Measurements from ENCODE around the gene TDRD6. TPM values are rescaled to one million over a fixed set of nuclear protein-coding genes. Genes with fewer than 3 reads are reported as not detected.
"Not testable (repeated sequence)": the region's sequence is repeated elsewhere in the genome, so short reads cannot be mapped to it uniquely, and the experiment has no call there.

The TDRD6 gene, protein sequence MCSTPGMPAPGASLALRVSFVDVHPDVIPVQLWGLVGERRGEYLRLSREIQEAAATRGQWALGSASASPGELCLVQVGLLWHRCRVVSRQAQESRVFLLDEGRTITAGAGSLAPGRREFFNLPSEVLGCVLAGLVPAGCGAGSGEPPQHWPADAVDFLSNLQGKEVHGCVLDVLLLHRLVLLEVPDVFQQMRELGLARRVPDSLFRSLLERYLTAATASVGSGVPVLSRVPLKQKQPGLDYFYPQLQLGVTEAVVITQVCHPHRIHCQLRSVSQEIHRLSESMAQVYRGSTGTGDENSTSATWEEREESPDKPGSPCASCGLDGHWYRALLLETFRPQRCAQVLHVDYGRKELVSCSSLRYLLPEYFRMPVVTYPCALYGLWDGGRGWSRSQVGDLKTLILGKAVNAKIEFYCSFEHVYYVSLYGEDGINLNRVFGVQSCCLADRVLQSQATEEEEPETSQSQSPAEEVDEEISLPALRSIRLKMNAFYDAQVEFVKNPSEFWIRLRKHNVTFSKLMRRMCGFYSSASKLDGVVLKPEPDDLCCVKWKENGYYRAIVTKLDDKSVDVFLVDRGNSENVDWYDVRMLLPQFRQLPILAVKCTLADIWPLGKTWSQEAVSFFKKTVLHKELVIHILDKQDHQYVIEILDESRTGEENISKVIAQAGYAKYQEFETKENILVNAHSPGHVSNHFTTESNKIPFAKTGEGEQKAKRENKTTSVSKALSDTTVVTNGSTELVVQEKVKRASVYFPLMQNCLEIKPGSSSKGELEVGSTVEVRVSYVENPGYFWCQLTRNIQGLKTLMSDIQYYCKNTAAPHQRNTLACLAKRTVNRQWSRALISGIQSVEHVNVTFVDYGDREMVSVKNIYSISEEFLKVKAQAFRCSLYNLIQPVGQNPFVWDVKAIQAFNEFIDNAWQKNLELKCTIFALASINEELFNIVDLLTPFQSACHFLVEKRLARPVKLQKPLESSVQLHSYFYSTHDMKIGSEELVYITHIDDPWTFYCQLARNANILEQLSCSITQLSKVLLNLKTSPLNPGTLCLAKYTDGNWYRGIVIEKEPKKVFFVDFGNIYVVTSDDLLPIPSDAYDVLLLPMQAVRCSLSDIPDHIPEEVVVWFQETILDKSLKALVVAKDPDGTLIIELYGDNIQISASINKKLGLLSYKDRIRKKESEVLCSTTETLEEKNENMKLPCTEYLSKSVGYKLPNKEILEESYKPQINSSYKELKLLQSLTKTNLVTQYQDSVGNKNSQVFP (N-terminal part only)
- total RNA-seq (2014; rRNA removed), result not detected in 2 replicates
- polyA plus RNA-seq (2012), result not detected

DNA sequence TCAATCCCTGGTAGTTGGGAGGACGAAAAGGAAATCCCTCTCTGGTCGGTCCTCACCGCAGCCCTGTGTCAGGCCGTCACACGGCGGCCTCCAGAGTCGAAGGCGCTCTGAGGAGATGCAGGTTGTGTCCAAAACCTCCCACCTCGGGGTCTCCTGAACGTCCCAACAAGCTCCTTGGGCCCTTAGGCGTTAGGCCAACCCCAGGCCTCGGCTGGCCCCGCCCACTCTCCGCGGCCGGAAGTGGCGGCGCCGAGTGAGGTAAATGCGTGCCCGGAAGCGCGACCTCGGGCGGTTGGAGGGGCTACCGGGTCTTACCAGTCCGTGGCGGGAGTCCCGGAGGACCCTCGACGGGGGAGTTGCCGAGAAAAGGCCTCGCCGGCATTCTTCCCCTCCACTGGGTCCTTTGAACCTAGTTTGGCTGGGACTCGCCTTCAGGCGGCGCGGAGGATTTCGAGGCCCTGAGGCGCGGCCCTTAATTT, at the start of gene TDRD6:
TSS of gene TDRD6 (plus strand) at position 267 of the 479 bp plus-strand sequence. CDS start 244 bp downstream, outside the sequence.
- no peak for DNase-seq (ENCODE audit: low read depth)

DNA sequence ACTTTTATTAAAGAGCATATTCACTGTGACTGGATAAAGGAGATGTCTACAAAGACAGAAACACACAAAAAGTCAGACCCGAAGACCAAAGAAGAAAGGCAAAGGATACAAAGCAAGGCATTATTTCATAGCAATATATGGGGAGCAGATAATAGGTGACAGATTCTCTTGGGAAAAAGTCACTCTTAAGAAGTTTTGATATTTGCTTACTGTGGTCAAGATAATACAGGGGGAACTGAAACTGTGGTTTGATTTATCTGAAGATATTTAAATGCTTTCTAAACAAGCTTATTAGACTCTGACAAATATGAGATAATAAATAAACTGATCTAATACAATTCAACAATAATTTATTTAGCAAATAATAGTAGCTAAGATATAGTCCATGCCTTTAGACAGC, 49.8 kb upstream of the TDRD6 start:
- no peak for DNase-seq (ENCODE audit: low read depth)

DNA sequence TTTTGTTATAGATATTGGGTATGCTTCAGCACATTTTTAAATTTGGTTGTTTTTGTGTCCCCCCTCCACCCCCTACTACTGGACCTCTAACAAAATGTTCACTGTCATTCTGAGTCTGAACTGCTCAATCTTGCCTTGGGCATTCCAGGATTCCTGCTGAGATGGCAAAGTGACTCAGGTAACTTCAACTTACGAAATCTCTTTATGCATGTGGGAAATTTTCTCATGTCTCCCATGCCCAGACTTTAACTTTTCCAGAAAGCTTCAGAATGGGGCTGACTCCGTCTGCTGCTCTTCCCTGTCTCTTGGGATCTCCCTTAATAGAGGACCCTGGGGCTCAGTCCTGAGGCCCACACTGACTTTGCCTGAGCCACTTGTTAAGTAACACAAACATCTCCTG, 49.0 kb upstream of the TDRD6 start:
- no peak for DNase-seq (ENCODE audit: low read depth)

DNA sequence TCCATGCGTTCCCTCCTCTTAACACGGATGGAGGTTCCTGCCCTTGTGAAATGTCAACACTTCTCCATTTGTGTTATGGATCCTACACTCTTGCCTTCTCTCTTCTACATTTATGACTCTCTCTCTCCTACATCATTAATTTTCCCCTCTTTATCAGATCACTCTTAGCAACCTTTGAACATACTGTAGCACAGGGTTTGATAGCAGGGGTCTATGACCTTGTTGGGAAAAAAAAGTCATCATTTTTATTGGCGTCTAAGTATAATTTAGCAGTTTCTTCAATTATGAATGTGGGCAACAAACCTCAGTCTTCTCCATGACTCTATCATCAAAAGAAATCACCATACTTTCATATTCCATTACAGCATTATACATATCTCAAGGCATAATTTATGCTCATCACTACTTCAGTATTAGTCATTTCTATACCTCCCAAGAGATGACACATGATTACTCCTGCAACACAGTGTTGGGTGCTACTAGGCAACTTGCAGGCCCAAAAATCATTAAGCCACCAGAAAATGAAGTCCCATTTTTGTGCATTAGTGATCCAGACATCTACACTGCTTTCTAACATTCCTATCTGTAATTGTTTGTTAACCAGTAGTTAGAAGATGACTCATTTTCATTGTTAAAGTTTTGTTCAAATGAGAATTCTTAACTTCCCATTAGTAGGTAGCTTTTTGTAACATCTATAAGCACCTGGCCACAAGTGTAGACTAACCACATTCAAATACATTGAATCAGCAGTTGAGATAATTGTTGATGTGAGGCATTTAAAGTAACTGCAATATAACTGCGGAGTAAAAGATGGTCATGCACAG, 44.5 kb upstream of the TDRD6 start:
- no peak for DNase-seq (ENCODE audit: low read depth)

DNA sequence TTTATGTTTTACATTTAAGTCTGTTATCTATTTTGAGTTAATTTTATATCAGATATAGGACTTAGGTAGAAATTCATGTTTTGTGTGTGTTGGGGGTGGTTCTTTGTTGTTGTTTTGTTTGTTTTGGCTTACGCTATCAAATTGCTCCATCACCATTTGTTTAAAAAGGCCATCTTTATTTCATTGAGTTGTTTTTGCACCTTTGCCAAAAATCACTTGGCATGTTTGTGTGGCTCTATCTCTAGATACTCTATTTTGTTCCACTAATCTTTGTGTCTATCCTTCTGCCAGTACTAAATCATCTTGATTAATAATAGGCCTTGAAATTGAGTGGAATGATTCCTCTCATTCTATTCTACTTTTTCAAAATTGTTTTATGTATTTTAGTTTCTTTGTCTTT, 42.4 kb upstream of the TDRD6 start:
- DNase-seq (ENCODE audit: low read depth), result no peak

DNA sequence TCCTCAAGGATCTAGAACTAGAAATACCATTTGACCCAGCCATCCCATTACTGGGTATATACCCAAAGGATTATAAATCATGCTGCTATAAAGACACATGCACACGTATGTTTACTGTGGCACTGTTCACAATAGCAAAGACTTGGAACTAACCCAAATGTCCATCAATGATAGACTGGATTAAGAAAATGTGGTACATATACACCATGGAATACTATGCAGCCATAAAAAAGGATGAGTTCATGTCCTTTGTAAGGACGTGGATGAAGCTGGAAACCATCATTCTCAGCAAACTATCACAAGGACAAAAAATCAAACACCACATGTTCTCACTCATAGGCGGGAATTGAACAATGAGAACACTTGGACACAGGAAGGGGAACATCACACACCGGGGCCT, 39.6 kb upstream of the TDRD6 start:
- DNase-seq (ENCODE audit: low read depth), result not testable (repeated sequence)

DNA sequence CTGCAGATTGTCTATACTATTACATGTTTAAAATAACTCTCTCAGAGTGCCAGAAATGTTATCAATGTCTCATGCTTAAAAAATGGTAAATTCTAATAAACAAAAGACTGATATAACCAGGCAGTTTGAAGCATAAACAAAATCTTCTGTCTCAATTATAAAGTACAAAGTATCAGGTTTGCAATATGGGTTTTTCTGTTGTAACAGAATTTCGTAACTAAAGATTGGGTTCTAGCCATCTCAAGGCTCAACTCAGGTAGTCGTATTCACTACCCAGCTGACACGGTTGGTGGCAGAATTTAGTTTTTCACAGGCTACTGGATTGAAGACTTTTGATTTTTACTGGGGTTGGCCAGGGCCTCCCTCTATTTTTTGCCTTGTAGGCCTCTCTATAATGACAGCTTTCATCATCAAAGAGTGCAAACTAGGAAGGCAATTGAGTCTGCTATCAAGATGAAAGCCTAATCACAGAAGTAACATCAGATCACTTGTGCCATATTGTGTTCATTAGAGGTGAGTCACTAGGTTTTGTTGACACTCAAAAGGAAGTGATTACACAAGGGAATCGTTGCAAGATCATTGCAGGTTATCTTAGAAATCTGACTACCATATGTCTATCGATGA, 38.7 kb upstream of the TDRD6 start:
- no peak for DNase-seq (ENCODE audit: low read depth)

DNA sequence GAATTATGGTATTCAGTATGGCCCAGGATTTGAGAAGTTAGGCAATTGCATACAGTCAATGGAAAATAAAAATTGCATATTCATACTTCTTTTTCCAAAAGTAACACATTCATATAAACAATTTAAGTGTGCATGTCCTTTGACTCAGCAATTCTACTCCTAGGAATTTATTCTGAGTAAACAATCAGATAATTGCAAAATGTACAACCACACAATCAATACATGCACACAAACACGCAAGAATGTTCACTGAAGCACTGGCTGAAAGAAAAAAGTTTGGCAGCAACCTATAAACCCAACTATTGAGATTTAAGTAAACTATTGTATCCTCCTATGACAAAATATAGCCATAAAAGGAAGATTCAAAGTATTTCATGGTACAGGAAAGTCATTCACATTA, 36.7 kb upstream of the TDRD6 start:
- DNase-seq (ENCODE audit: low read depth), result no peak

DNA sequence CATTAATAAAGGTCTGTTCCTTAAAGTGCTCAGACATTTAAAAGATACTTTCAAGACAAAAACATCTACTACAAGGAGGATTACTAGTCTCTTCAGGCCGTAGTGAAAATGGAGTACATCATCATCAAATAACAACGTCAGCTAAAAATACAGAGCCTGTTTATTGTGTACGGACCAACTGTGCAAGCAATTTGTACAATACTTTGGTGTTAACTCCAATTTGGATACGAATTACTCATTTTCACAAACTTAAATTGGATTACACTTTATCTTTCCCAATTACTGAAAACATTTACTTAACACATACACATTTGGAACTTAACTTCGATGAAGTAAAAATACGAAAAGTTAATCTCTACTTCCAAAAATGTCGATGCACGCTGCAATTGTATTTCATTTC, 35.9 kb upstream of the TDRD6 start:
- no peak for DNase-seq (ENCODE audit: low read depth)

DNA sequence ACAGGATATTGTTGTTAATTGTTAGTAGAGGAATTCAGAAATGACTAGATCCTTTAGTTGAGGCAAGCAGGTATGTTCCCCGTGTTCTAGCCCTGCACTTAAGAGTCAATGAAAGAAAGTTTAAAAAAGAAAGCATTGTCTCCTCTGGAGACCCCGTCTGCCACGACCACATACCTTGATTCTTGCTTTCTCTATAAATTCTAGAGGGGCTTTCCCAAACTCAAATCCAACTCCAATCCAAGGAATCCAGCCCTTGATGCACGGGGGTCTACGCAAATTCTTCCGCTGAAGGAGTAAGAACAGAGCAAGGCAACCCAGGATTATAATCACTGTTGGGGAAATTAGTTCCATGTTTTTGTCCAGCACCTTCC, 35.5 kb upstream of the TDRD6 start:
- DNase-seq (ENCODE audit: low read depth), result no peak

DNA sequence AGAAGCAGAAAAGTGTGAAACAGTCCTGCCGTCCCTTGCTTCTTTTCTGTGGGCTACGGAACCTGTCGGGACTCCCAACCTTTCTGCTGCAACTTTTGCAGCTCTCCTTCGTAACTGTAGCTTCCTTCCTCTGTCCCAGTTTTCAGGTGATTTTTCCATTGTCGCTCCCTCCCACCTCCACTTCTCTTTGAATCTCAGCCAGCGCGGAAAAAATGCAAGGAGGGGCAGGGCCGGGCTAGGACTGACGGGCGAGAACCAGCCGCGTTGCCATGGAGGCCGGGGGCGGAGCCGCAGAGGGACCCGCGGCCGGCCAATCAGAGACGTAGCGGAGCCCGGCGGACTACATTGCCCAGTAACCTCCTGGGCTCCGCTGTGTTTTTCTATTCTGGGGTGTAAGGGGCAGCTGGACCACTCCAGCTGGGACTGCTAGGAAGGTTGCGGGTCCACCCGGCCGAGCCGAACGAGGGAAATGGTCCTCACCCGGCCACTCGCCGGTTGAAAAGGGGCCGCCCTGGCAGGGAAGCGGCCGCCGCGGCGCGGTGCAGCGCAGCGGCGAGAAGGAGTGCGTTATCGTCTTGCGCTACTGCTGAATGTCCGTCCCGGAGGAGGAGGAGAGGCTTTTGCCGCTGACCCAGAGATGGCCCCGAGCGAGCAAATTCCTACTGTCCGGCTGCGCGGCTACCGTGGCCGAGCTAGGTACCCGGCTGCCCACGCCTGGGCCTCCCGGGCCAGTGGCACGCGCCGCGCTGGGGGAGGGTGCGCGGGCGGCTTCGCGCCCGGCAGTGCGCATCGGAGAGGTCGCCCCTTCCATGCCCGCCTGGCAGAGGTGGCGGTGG, 34.9 kb upstream of the TDRD6 start, which contains the start of the genes CYP39A1 and SLC25A27:
TSS of gene CYP39A1 (minus strand) at position 216 of the 836 bp plus-strand sequence. CDS start 236 bp downstream, outside the sequence.
TSS of gene SLC25A27 (plus strand) at position 373 of the 836 bp plus-strand sequence. CDS start at position 591, 218 bp downstream.
- DNase-seq (ENCODE audit: low read depth), result peak; percentile 75

DNA sequence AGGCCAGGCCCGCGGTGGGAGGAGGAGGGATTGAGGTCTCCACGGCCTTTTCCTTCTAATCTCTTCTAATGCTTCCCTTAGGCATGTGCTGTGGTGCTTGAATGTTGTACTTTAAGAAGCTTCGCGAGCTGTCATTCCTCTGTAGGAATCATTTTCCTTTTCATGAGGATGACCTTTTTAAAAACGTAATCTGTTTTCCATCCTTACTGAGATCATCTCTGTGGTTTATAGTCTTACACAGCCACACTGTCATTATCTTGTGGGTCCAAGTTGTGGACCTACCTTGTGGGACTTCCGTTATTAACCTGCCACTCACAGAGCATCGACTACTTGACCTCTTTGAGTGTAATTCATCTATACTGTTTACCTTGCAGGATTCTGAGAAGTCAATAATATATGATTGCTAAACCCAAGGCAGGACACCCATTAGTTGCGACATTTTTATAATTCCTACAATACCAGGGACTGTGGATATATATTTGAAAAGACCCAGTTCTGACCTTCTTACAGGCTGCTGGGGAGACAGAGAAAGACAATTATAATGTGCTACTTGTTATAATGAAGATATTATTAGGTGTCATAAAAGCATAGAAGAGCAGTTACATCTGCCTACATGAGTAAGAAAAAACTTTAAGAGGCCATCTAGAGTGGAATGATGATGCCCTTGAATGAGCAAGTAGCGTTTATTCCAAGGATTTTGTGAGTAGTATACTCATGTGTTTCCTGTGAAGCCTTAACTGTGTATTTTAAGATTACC, 34.1 kb upstream of the TDRD6 start:
- no peak for DNase-seq (ENCODE audit: low read depth)

DNA sequence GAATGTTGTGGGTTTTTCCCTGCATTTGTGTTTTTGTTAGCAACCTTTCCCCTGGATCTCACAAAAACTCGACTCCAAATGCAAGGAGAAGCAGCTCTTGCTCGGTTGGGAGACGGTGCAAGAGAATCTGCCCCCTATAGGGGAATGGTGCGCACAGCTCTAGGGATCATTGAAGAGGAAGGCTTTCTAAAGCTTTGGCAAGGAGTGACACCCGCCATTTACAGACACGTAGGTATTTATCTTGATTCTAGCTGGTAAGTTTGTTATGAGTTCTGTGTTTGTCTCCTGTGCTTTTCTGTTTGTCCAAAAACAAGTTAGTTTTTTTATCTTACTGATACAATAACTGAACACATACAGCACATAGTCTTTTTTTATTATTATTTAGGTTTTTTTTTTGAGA, 31.9 kb upstream of the TDRD6 start:
- DNase-seq (ENCODE audit: low read depth), result peak; percentile 13

DNA sequence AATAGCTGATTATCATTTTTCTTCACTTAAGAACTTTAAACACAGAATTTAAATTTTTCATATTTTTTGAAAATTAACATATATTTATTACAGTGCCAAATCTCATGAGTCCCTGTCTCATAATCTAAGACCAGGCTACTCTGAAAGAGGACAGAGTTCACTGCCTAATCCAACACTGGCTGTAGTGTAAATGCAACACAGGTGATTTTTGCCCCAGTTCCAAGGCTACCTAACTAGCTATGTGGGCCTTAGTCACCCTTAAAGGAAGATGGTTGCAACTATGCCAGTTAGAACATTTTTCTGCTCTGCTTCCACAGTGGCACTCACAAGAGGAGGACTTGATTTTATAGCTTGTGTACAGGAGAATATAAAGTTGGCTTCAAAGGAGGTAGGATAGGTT, 30.0 kb upstream of the TDRD6 start:
- DNase-seq (ENCODE audit: low read depth), result no peak

DNA sequence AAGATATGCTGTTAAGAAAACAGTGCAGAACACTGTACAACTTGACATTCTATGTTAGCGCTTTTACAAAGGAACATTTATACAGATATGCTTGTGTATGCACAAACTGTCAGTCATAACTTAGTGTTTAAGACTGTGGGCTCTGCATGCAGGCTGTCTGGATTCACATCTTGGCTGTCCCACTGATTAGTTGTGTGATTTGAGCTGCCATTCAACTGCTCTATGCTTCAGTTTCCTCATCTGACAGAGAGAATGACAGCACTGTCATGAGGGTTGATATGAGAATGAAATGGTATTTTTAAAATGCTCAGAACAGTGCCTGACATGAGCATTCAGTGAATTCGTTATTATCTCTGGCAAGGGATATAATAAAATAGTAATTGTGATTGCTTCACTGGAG, 26.2 kb upstream of the TDRD6 start:
- no peak for DNase-seq (ENCODE audit: low read depth)

DNA sequence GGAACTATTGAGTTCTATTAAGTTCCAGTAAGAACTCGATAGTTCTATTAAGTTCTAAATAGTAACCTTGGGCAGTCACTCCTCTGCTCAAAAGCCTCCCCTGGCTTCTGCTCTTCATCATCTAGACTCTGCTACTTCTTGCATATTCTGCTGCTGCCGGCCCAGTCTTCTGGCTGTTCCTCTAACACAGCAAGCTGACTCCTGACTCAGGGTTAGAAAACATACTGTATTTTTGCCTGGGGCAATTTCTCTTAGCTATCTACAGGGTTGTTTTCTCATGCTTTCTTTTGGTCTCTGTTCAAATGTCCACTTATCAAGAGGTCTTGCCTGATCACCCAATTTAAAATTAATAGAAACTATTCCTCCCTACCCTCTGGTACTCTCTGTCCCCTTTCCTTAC, 20.3 kb upstream of the TDRD6 start:
- DNase-seq (ENCODE audit: low read depth), result no peak

DNA sequence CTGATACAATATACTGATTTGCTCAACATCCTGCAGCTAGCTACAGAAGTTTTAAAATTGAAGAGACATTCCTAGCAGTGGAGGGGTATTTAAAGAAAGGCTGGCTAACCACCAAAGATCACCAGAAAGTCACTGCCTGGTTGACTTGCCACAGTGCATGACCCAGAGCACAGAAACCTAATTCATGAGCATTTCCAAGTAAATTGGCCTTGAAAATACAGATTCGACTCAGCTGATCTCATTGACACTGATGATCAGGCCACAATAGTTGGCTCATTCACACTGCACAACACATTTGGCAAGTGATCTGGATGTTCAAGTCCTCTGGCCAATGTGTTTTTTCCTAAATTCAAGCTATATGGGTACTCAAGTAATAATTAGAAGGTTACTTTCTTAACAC, 13.3 kb upstream of the TDRD6 start:
- DNase-seq (ENCODE audit: low read depth), result no peak

DNA sequence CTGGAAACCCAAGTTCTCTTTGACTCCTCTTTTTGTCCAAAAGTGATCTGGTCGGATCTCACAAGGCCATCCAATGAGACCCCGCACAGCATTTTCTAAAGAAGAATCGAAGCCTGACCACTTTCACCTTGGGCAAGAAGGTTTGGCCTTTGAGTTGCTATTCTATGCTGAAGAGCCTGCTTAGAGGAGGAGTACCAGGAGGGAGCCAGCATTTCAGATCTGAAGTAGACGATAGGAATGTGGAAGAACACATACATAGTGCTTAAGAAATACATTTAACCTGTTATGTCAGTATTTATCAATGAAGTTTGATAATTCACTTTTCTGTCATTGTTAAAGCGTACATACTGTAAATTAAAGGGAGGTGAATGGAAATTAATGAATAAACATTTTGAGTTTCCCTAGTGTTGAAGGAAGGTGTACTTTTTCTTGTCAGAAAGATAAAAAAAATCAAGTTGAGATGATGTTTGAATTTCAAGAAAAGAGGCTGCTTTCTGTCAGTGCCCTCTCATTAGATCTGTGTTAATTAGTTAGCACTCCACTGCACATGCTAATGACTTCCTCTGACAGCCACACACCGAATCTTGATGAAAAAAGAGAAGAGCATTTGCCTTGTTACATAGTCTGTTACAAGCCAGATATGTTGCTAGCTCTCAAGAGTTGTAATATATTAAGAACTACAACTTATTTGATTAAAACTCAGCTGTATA, 10.9 kb upstream of the TDRD6 start:
- no peak for DNase-seq (ENCODE audit: low read depth)
